Endothelial cell (in vitro differentiated cells): ENCODE results near the gene RACGAP1. TPM values are rescaled to one million over a fixed set of nuclear protein-coding genes. Genes with fewer than 3 reads are reported as not detected.

ENCODE experiments used
- DNase-seq: peaks from one replicate; pipeline ENCODE4 v3.0.0; 2021; ENCODE audit warnings: low spot score
- H3K27ac Mint-ChIP-seq: one replicate; pipeline ENCODE4 v1.8.0; 2021; ENCODE audit warnings: mixed read lengths, inconsistent platforms; ENCODE audit not compliant: unreplicated experiment
- H3K27me3 Mint-ChIP-seq: one replicate; pipeline ENCODE4 v1.8.0; 2021; ENCODE audit warnings: mild to moderate bottlenecking, moderate library complexity, mixed read lengths, inconsistent platforms; ENCODE audit not compliant: unreplicated experiment
- H3K36me3 Mint-ChIP-seq: one replicate; pipeline ENCODE4 v1.8.0; 2021; ENCODE audit warnings: mild to moderate bottlenecking, low read depth, mixed read lengths, inconsistent platforms; ENCODE audit not compliant: unreplicated experiment
- H3K4me1 Mint-ChIP-seq: one replicate; pipeline ENCODE4 v1.8.0; 2021; ENCODE audit warnings: mild to moderate bottlenecking, mixed read lengths, inconsistent platforms; ENCODE audit not compliant: unreplicated experiment
- H3K4me3 Mint-ChIP-seq: one replicate; pipeline ENCODE4 v1.8.0; 2021; ENCODE audit warnings: mild to moderate bottlenecking, mixed read lengths, inconsistent platforms; ENCODE audit not compliant: unreplicated experiment
- H3K9me3 Mint-ChIP-seq: one replicate; pipeline ENCODE4 v1.8.0; 2021; ENCODE audit warnings: mixed read lengths, inconsistent platforms; ENCODE audit not compliant: unreplicated experiment
- CTCF ChIP-seq: fragments of 200-600 bp; sonication (generic); IDR thresholded peaks from one replicate; pipeline ENCODE4 v1.5.0; 2021; ENCODE audit warnings: antibody characterized with exemption; ENCODE audit not compliant: unreplicated experiment
- total RNA-seq: library from RNA; stranded (reverse); fragmentation: NEBNext Ultra II Directional; extraction: Animal tissue kit (Norgen Biotek cat#: 25700); gene quantifications from one replicate; pipeline ENCODE4 v1.2.1, GENCODE V29; 2021; ENCODE audit not compliant: unreplicated experiment

RACGAP1 gene
- total RNA-seq, 1 donor from 2014 or later: 19.5 TPM

- H3K4me1 Mint-ChIP-seq: peaks cover 19% of the 10 kb centered on the region
- no peak overlapping the region for H3K4me3 Mint-ChIP-seq
- DNase-seq: no peak
- peaks cover 8% of the 10 kb centered on the region for H3K36me3 Mint-ChIP-seq
- no peaks in the 10 kb centered on the region for H3K9me3 Mint-ChIP-seq
- no peak for TF ChIP-seq CTCF
- H3K27ac Mint-ChIP-seq: no peak overlapping the region
- peaks cover 9% of the 10 kb centered on the region for H3K27me3 Mint-ChIP-seq
Observed at GRCh38 chr12:50047693-50048250, 22.5 kb upstream of the RACGAP1 start.

- Mint-ChIP-seq H3K36me3 (no peaks in the 10 kb centered on the region), H3K4me3 (no peak overlapping the region), H3K27me3 (peaks cover 10% of the 10 kb centered on the region), H3K9me3 (no peaks in the 10 kb centered on the region), H3K4me1 (peaks cover 14% of the 10 kb centered on the region), H3K27ac (no peak overlapping the region)
- no peak for TF ChIP-seq CTCF
- no peak for DNase-seq
Observed at GRCh38 chr12:50043854-50044253, 18.6 kb upstream of the RACGAP1 start.

- no peaks in the 10 kb centered on the region for H3K9me3 Mint-ChIP-seq
- no peak for TF ChIP-seq CTCF
- DNase-seq: no peak
- H3K36me3 Mint-ChIP-seq: no peaks in the 10 kb centered on the region
- H3K27me3 Mint-ChIP-seq: peaks cover 10% of the 10 kb centered on the region
- H3K27ac Mint-ChIP-seq: no peak overlapping the region
- H3K4me3 Mint-ChIP-seq: no peak overlapping the region
- peaks cover 14% of the 10 kb centered on the region for H3K4me1 Mint-ChIP-seq
Observed at GRCh38 chr12:50043308-50043707, 18.0 kb upstream of the RACGAP1 start.

- DNase-seq: no peak
- Mint-ChIP-seq H3K4me3 (no peak overlapping the region), H3K27ac (no peak overlapping the region), H3K36me3 (no peaks in the 10 kb centered on the region), H3K27me3 (peaks cover 10% of the 10 kb centered on the region), H3K9me3 (no peaks in the 10 kb centered on the region), H3K4me1 (peaks cover 14% of the 10 kb centered on the region)
- no peak for TF ChIP-seq CTCF
Observed at GRCh38 chr12:50042693-50043092, 17.4 kb upstream of the RACGAP1 start.

- no peak for TF ChIP-seq CTCF
- H3K4me1 Mint-ChIP-seq: peaks cover 14% of the 10 kb centered on the region
- H3K4me3 Mint-ChIP-seq: no peak overlapping the region
- H3K27me3 Mint-ChIP-seq: peaks cover 10% of the 10 kb centered on the region
- peak overlapping the region; percentile 16 for H3K27ac Mint-ChIP-seq
- H3K9me3 Mint-ChIP-seq: no peaks in the 10 kb centered on the region
- DNase-seq: no peak
- H3K36me3 Mint-ChIP-seq: no peaks in the 10 kb centered on the region
Observed at GRCh38 chr12:50041962-50042361, 16.7 kb upstream of the RACGAP1 start.
